SKM-1 treated with dmso at 0.1 percent for 144 hours (cell line): ENCODE measurements around the gene VEGFD.

Experiments
- DNase-seq: peaks from one replicate; lab custom pipeline; 2025; ENCODE audit not compliant: unreplicated experiment; lab: John Stamatoyannopoulos, UW

Gene VEGFD

GRCh38 chrX:15366506-15367352, 17.5 kb downstream of the VEGFD start:
- DNase-seq: peak; percentile 63

DNA sequence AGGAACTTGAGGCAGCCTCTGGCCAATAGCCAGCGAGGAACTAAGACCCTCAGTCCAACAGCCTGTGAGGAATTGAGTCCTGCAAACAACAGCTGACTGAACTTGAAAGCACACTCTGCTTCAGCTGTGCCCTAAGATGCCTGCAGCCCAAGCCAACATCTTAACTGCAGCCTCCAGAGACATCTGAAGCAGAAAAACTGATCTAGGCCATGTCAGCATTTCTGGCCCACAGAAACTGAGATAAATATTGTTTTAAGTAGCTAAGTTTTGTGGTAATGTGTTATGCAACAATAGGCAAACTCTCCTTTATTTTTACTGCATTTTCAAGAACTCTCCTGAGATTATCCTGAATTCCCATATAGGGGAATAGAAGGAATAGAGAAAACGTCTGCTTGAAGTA, 24.5 kb downstream of the VEGFD start:
- DNase-seq: no peak

- no peak for DNase-seq
These were observed 25.7 kb downstream of the VEGFD start for GRCh38 chrX:15358533-15358932.

GRCh38 chrX:15356444-15356843, 27.8 kb downstream of the VEGFD start:
- DNase-seq: no peak

DNA sequence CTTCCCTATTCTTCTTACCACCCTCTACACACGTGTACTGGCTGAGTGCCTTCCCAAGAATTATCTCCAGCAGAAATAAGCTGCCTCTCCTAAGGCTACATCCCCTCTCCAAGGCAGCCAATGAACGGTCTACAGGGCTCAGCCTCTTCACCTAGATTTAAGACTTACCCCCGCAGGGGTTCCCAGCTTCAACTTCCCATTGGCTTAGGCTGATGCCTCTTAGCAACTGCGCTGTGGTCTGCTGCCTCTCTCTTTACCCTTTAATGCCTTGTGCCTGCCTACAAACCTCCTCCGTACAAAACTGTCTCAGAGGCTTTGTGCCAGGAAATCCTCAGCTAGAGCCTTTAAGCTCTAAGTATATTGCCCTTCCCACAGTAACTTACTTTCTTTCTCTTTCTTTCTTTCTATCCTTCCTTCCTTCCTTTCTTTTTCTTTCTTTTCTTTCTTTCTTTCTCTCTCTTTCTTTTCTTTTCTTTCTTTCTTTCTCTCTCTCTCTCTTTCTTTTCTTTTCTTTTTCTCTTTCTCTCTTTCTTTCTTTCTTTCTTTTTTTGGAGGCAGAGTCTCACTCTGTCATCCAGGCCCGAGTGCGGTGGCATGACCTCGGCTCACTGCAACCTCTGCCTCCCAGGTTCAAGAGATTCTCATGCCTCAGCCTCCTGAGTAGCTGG, 33.8 kb downstream of the VEGFD start:
- DNase-seq: no peak

DNA sequence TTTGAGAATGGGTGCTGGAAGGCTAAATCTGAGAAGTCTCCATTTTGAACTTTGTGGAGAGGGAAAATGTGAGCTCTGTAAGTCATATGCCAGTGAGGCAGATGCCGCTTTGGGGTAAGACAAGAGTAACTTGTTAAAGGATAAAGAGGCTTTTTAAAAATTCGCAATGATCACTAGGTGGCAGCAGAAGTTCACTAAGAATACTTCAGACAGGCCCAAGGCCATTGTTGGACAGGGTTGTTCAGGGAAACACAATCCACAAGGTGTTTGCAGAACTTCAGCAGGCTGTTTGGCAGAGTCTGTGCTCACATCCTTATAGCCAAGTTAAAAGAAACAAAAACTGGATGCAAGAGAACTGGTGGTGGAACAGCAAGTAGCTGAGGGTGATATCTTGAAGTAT, 35.2 kb downstream of the VEGFD start:
- peak; percentile 32 for DNase-seq

GRCh38 chrX:15345976-15346375, 38.2 kb downstream of the VEGFD start:
- no peak for DNase-seq

DNA sequence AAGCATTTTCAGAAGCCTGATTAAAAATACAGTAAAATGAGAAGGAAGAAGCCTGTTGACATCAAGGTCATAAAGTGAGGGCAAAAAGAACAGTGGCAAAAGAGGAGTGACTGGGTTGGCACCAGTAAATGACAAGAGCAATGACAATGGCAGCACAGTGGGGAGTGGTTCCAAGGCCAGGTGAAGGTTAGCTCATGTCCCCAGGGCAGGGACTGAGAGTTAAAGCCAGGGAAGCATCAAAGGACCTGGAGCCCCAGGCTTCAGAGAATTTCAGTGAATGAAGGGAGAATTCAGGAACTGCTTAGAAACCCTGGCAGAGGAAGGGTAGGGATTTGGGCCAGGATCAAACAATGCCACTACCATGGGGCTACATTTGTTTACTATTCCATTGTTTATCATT, 40.1 kb downstream of the VEGFD start:
- no peak for DNase-seq

- DNase-seq: no peak
These were observed 41.1 kb downstream of the VEGFD start for GRCh38 chrX:15343075-15343476.

DNA sequence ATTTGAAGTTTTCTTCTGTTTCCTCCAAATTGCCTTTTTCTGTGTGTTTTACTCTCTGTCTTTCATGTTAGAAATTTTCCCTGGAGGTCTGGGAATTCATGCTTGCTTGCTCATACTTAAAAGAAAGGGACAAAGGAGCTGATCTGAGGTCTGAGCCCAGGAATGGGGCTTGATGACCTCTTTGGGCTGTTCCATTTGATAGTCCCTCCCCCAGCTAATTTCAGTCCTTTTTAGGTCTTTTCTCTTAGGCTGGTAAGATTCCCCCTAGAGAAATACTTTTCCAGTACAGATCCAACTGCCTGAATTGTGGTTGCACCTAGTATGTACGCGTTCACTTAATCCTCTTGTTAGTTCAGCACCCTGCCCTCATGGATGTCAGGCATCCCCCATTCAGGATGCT, 43.3 kb downstream of the VEGFD start:
- DNase-seq: no peak

GRCh38 chrX:15336023-15336413, 48.2 kb downstream of the VEGFD start:
- no peak for DNase-seq

- DNase-seq: peak; percentile 83
These were observed 48.8 kb downstream of the VEGFD start, which contains the start of gene PIGA for GRCh38 chrX:15335135-15336022. Gene PIGA (minus strand): TSS chrX:15335523. CDS start chrX:15331930, 3,593 bp downstream.

GRCh38 chrX:15334561-15334960, 49.7 kb downstream of the VEGFD start:
- DNase-seq: no peak

GRCh38 chrX:15328821-15329220, 55.4 kb downstream of the VEGFD start:
- DNase-seq: no peak

- DNase-seq: no peak
These were observed 56.1 kb downstream of the VEGFD start for GRCh38 chrX:15328131-15328530.

DNA sequence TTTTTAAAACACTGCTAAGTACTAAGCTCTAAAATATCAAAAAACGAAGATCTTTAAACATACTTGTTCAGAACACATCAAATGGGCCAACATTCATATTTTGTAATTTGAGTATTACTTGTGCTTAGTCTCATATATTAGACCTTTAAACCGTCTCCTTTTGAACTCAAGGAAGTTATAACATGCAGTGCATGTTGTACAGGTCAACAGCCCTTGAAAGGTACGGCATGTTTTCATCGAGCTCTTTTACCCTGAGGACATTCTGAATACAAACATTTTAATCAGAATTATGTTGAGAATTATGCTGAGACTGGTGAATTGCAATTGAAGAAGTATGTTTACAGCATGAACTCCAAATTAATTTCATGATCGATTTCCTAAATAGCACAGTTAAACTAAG, 61.7 kb downstream of the VEGFD start:
- DNase-seq: no peak

DNA sequence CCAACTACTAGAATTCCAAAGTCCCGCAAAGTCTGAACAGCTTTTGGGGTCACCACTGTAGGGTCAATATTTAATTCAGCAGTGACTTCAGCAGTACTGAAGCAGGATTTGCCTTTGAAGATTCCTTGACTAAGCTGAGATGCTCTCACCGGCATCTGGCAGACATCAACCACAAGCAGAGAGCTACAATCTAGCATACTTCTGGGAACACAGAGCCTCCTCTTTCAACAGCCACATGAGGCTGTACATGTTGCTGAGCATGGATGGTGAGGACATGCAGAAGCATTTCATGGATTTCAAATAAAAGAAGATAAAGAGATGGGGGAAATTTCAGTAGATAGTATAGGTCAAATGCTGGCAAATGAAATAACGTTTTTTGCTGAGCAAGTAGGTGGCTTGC, 62.1 kb downstream of the VEGFD start:
- no peak for DNase-seq

DNA sequence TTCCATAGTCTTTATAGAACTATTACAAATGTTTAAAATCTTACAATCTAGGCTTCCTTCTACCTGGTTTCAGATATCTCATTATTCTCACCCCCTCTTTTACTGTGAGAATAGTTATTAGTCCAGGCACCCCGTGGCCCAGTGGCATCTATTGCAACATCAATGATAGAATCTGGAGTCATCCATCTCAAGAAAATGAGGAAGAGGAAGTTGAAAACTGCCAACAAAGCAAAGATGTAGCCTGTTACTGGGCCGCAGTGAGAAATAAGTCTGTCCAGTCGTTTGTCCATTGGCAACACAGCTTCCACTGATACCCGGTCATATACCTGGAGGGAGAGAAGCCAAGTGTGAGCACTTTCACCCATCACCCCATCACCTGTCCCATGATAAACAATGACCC, 62.8 kb downstream of the VEGFD start:
- peak; percentile 60 for DNase-seq

DNA sequence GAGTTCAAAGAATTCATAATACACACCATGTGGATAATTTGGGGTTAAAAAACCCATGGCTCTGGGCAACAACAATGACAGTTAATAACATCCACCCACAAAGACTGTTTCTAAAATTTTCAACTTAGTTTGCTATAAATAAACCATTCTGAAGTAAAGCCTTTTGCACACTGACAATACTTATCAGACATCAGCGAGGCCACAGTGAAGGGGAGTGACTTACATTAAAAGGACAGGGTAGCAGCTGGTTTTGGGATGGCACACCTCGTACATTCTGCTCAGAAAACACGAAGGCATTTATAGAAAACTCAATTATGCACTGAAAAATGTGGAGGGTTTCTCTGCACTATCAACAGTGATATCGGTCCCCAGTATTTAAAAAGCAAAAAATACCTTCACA, 63.9 kb downstream of the VEGFD start:
- no peak for DNase-seq

GRCh38 chrX:15319075-15319474, 65.1 kb downstream of the VEGFD start:
- DNase-seq: no peak

DNA sequence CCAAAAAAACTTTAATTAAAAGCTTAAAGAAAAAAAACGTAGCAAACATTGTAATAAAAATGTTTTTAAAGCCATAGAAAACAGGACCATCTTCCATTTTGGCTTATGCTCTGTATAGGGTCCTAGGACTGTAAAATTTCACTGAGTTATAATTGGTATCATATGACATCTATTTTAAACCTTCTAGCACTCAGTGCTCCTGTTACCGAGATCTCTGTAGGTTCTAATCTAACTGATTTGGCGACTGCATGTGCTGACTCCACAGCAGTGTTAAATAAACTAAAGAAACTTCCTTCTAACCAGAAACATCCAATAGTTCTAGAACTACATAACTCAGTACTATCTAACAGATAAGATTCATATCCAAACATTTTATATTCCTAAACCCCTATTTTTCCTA, 68.7 kb downstream of the VEGFD start, which contains the start of gene ASB11:
Gene ASB11 (minus strand): TSS at position 132 of the 400 bp plus-strand sequence. CDS start 35 bp downstream, at position 97.
- DNase-seq: no peak
